GM18870 (cell line): Measurements from ENCODE around the gene SMIM28.
"Not testable (repeated sequence)": the region's sequence is repeated elsewhere in the genome, so short reads cannot be mapped to it uniquely, and the experiment has no call there.

Experiments
- ATAC-seq: cut with Tn5 transposase; IDR thresholded peaks from one replicate; pipeline ENCODE4 v1.9.1; 2021; ENCODE audit warnings: moderate library complexity; ENCODE audit not compliant: unreplicated experiment

Gene SMIM28

DNA sequence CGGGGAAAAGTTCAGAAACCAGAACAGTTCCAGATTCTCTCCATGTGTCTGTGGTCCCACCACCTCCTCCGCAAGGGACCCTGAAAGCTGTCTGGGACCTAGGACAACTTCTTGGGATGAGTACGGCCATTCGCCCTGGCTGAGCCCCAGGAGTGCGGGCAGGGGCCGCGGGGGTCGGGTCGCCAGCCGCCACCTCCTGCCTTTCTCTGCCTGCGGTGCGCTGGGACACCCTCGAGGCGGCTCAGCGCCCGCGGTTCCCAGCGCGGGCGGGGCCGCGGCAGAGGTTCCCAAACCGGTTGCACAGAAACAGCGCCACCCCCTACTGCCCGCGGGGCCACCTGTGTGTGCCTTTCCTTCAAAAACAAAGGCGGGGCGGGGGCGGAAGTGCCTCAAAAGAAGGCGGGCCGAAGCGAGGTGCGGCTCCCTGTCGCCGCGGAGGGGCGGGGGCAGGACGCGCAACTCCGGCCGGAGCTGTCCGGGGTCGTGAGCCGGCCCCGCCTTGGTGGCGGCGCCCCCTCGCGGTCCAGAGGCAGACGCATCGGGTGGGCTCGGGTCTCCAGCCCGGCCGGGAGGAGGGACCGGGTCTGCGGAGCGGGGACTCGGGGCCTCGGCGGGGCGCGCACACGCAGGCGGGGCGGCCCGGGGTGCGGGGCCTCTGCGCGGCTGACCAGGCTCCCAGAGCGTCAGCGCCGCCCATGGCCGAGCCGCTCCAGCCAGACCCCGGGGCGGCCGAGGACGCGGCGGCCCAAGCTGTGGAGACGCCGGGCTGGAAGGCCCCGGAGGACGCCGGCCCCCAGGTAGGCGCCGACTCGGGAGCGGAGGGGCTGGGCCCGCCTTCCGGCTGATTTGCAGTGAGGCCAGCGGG lies 26.3 kb downstream of the SMIM28 start, which contains the start of gene HEBP2:
Gene HEBP2, plus strand, starts transcription at position 423 of the 865 bp plus-strand sequence. Its CDS starts 273 bp downstream, at position 696.
- ATAC-seq, result peak; percentile 76

GRCh38 chr6:138404666-138405337 lies 27.1 kb downstream of the SMIM28 start:
- ATAC-seq, result no peak

GRCh38 chr6:138405816-138406413 lies 28.2 kb downstream of the SMIM28 start:
- no peak for ATAC-seq

GRCh38 chr6:138406443-138406842 lies 28.7 kb downstream of the SMIM28 start:
- no peak for ATAC-seq

DNA sequence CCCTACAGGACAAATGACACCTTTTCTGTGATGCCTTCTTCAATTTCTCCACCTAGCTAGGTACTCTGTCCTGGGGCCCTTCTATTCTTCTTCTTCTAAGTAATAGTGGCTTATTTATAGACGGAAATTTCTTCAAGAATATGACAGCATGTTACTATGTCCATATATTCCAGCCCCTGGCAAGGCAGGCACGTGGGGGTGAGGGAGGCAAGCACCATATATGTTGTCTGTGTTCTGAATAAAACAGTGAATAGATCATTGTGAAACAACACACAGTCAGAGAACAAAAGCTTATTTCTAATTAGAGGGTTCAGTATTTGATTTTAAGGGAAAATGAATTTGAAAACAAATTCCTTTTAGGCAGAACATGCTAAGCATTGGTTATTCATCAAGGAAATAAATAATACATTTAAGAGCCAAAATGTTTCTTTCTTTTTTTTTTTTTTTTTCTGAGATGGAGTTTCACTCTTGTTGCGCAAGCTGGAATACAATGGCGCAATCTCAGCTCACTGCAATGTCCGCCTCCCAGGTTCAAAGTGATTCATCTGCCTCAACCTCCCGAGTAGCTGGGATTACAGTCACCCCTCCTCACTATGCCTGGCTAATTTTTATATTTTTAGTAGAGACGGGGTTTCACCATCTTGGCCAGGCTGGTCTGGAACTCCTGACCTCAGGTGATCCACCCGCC lies 32.5 kb downstream of the SMIM28 start:
- ATAC-seq, result no peak

DNA sequence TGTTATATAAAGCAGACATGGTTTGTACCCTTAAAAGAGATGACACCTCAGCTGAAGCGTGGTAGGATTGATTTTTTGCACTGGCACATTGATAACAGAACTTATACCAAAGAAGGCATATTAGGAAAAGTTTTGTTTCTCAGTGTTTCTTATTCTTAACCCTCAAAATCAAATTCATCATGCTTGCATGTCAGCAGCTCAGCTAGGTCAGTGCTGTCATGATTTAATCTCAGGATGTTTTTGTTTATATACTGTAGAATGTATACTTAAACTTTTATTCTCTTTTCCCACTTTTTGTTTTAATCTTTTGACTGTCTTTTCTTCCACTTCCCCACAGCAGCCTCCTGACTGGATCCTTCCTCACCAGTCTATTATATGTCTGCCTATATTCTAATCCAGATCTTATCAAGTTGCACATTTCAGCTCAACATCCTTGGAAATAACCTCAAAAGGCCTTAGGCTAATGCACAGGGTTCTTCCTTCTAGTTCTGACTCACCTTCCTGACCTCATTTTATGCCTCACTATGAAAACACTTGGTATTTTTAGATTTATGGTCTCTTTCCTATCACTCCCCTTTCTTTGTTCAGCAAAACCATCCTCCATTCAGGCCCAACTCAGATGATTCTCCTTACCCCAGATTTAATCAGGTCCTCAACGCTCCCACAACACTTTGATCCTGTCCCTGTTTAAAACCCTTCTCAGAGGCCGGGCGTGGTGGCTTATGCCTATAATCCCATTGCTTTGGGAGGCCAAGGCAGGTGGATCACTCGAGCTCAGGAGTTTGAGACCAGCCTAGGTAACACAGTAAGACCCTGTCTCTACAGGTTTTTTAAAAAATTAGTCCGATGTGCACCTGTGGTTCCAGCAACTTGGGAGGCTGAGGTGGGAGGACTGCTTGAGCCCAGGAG lies 33.5 kb downstream of the SMIM28 start:
- ATAC-seq, result peak; percentile 79

DNA sequence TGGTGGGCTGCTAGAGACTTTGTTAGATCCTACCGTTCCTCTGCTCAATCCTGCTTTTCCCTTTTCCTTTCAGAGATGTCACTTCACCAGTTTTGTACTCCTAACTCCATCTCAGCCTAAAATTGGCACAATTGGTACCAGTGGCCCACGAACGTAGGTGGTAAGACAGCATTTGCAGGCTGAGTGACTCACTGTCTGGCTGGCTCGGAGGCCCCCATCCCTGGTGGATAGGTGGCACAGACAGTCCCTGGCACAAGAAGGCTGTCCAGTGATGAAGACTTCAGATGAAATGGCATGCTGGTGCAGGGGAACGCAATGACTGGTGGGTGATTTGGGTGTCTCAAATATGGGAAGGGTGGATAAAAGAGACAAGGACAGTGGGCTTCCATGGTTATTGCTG lies 37.4 kb downstream of the SMIM28 start:
- no peak for ATAC-seq

- no peak for ATAC-seq
These were observed 38.5 kb downstream of the SMIM28 start for GRCh38 chr6:138416206-138416605.

DNA sequence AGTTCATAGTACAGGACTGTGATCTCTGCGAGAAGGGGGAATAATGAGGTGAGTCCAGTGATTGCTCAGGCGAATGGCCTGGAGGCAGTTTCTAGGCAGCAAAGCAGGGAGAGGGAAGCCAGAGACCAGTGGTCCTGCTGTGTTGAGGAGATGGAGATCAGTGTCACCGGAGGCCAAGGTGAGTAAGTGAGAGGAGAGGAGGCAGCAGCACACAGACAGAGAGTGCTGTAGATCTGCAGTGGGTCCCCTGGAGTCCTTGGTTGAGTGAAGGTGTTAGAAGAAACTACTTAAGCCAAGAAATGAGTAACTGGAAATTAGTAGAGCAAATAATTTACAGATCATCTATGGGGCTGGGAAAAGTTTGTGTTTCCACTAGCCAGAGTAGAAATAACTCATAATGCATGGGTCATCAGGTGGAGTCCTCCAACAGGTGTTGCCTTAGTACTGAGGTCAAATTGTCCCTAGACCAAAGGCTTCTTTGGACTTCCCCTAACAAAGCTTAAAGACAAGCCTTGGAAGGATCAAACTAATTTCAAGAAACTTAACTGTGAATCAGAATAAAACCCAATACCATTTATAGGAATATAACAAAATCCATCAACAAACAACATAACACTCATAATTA lies 39.9 kb downstream of the SMIM28 start:
- ATAC-seq, result no peak

DNA sequence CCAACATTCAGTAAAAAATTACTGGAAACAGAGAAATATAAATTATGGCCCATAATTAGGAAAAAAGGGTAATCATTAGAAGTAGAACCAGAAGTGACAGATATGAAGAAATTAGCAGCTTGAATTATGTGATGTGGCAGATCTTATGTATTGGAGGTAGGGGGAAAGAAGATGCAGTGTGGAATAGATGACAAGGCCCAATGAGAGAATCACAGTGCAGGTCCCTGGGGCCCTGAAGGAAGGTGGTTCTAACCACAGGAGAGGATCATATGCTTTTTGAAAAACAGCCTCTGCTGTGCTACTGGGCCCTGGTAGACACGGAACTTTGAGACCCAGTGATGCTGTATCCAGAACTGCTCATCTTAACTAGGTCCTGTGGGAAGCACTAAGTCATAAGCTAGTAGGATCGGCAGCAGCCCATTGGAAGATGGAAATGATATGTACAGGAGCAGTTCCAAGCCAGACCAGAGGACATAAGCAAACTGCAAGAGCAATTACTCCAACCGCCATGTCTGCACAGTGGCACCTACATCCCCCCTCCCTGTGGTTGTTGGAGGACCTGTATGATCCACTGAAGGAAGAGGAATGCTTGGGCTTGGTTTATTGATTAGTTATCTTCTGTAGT lies 40.5 kb downstream of the SMIM28 start:
- ATAC-seq, result no peak

GRCh38 chr6:138419766-138420165 lies 42.1 kb downstream of the SMIM28 start:
- ATAC-seq, result no peak

DNA sequence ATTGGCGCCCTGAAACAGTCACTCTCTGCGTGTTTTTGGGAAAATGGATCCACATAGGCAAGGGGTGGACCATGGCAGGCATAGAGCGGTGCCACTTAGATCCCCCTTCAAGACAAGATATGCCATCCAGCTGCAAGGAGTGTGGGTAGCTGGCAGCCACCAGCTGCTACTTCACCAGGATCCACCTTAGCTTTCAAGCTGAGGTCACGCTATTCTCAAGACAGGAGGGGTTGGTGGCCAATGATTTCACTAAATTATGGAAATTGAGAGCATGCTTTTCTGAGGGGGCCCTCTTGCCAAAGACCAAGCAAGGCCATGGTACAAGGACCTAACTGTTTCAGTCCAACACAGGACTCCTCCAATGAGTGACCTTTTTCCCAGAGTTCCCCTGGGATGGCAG lies 42.7 kb downstream of the SMIM28 start:
- no peak for ATAC-seq

GRCh38 chr6:138421089-138421488 lies 43.4 kb downstream of the SMIM28 start:
- no peak for ATAC-seq

DNA sequence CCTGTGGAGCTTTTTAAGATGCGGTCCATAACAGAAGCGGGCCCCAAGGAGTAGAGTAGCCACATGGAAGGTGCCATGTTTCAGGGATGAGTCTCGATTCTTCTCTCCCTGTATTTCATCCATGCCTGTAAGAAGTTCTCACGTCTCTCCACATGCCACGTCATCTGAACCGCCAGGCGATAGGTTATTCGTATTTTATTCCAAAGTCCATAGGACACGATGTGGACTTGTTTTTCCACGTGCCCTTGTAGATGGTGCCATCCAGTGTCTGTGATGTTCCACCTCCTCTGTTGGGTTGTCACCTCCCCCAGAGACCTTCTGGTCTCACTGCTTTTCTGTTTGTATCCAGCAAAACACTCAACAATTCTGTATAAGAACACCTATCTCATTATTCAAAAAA lies 43.9 kb downstream of the SMIM28 start:
- no peak for ATAC-seq

- no peak for ATAC-seq
These were observed 45.2 kb downstream of the SMIM28 start for GRCh38 chr6:138422861-138423260.

GRCh38 chr6:138424004-138424904 lies 46.5 kb downstream of the SMIM28 start:
- ATAC-seq, result no peak

DNA sequence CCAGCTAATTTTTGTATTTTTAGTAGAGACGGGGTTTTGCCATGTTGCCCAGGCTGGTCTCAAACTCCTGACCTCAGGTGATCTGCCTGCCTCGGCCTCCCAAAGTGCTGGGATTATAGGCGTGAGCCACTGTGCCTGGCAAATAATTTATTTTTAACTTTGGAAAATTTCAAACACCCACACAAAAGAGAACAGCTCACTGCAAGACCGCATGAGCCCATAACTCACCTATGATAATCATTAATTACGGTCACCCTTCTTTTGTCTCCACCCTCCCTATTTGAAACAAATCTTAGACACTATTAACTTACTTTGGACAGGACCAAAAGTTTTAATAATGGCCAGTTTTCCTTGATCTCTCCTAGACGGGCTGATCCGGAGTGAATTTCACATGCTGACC lies 47.6 kb downstream of the SMIM28 start:
- ATAC-seq, result not testable (repeated sequence)

- no peak for ATAC-seq
These were observed 48.9 kb downstream of the SMIM28 start for GRCh38 chr6:138426500-138427123.
